COLO668 (cell line): ENCODE measurements around the gene TRIM34.
"Not testable (repeated sequence)": the region's sequence is repeated elsewhere in the genome, so short reads cannot be mapped to it uniquely, and the experiment has no call there.

ENCODE experiments used
- DNase-seq: peaks from one replicate; lab custom pipeline; 2025; ENCODE audit not compliant: unreplicated experiment; lab: John Stamatoyannopoulos, UW

Gene TRIM34

GRCh38 chr11:5620651-5621521, 3.9 kb upstream of the TRIM34 start:
- no peak for DNase-seq

DNA sequence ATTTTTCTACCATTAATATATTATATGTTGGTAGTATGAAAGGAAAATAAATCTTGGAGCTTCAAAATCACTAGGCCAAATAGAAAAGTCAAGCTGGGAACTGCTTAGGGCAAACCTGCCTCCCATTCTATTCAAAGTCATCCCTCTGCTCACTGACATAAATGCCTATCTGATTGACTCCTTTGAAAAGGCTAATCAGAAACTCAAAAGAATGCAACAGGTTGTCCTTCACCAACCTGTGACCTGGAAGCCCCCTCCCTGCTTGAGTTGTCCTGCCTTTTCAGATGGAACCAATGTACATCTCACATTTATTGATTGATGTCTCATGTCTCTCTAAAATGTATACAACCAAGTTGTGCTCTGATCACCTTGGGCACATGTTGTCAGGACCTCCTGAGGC, 3.2 kb upstream of the TRIM34 start:
- DNase-seq, result no peak

GRCh38 chr11:5622802-5623201, 2.0 kb upstream of the TRIM34 start:
- DNase-seq, result no peak

DNA sequence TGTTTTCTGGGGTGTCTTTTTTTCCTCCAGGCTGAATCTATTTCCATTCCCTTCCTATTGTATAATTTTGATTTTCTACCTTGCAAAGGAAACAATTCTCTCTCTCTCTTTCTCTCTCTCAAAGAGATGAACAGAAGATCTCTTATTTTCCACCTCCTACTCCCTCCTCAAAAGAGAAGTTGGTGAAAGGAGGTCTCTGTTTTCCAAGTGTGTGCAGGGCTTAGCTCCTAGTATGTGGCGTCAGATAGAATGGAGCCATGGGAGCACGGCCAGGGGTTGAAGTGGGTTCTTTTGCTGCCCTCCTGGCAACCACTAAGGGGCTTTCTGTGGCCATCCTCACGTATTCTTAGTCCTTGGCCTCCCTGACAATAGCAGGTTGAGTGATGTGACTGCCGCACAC, 480 bp downstream of the TRIM34 start:
- DNase-seq, result no peak

DNA sequence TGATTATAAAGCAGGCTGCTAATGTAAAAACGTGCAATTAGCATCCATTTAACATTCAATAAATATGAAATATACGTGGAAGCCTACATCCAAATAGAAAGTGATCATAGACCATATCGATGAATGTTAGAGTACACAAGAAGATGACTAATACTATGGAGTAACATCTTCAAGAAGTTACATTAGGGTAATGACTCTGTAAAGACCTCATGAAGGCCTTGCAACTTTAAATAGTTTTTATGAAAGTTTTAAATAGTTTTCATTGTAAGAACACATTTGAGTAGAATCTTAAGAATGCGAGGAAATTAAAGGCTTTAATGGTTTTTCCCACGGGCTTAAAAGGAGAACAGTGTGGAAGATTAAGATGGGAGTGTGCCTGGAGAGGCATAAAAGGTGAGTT, 1.4 kb downstream of the TRIM34 start:
- no peak for DNase-seq

- no peak for DNase-seq
These were observed 6.6 kb downstream of the TRIM34 start for GRCh38 chr11:5631417-5631816.

DNA sequence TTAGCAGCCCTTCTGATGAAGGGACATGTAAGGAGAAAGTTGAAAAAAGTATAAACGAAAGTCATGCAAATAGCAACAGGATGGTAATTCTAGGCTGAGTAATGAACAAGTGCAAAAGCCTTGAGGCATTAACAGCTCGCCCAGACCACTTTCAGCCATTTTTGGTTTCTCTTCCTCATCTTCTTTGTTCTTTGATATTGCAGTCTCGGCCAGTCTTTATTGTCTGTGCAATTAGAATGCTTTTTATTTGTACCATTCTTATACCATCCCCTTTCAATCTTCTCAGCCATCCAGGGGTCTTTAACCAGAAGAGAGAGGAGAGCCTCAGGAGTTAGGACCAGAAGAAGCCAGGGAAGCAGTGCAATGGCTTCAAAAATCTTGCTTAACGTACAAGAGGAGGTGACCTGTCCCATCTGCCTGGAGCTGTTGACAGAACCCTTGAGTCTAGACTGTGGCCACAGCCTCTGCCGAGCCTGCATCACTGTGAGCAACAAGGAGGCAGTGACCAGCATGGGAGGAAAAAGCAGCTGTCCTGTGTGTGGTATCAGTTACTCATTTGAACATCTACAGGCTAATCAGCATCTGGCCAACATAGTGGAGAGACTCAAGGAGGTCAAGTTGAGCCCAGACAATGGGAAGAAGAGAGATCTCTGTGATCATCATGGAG, 7.3 kb downstream of the TRIM34 start:
- DNase-seq, result no peak

- DNase-seq, result no peak
These were observed 15.2 kb downstream of the TRIM34 start for GRCh38 chr11:5639953-5640352.

GRCh38 chr11:5643585-5643984, 18.8 kb downstream of the TRIM34 start:
- DNase-seq, result no peak

DNA sequence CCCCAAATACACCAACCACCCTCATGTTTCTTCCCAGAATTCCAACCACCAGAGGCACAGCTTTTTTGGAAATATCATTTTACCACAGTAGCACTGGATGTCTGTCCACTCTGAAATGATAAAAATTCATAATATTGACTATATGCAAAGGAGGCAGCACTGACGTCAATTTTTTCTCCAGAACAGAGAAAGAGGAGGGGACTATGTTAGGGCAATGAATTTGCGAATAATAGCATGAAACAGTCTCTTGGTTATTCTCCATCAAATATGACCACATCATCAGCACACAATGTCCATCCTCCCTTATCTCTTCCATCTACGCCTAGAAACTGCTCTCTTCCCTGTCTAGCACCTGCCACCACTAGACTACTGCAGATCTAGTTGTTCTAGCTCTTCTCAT, 21.3 kb downstream of the TRIM34 start:
- no peak for DNase-seq

DNA sequence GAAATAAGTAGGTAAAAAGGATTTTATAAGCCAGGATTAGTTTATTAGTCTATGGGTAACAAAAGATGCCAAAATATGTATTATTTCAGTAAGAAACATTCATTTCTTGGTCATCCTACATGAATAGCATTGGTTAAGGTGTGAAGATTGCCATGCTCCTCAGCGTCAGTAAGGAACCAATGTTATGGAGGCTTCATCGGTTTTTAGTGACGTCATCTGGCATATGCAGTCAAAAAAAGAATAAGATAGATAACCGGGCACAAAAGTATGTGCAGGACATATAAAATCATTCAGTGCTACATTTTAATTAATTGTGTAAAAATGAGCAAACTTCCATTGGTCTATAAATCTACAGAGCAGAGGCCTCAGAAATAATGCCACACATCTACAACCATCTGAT, 30.7 kb downstream of the TRIM34 start:
- no peak for DNase-seq

- DNase-seq, result not testable (repeated sequence)
These were observed 32.2 kb downstream of the TRIM34 start for GRCh38 chr11:5656956-5657355.

DNA sequence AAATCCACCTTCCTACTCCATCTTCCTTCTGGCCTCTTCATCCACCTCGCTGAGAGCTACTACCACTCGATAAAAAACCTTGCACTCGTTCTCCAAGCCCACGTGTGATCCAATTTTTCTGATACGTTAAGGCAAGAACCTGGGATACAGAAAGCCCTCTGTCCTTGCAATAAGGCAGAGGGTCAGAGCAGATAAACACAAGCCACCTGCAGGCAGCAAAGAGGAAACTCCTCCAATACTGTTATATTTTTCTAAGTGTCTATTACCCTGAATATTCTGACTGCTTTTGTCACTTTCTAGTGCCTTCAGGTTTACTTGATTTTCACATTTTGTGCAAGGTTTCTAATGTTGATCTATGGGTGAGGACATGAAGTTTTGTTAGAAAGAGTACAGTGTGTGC, 33.5 kb downstream of the TRIM34 start:
- DNase-seq, result no peak

DNA sequence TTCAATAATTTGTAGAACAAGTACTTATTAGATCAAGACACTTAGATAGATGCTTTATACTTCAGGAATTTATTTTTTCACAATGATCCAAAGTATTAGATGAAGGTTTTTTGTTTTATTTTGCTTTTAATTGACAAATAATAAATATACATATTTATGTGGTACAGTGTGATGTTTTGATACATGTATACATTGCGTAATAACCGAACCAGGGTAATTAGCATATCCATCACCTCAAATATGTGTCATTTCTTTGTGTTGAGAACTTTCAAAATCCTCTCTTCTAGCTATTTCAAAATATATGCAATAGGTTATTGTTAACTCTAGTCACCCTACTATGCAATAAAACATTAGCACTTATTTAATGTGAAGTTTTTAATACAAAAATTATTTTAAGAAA, 38.7 kb downstream of the TRIM34 start:
- no peak for DNase-seq

DNA sequence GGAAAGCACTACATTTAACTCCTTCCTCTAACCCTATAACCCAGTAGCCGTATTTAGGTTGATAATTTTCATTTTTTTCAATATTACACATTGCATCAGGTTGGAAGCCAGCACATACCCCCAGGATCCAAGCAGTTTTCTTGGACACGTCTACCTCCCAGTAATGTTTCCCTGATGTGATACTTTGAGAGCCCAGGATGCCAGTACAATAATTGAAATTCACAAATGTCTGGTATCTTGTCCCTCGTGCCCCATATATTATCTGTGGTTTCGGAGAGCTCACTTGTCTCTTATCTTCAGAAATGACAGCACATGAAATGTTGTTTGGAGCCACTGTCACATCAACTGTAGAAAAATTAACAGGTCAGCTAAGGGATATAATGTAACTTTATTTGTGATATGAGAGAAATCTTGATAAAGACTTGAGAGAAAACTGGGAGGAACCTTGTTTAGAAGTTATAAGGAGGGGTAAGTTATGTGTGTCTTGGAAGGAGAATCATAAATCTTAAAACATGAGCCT, 40.3 kb downstream of the TRIM34 start:
- DNase-seq, result no peak

DNA sequence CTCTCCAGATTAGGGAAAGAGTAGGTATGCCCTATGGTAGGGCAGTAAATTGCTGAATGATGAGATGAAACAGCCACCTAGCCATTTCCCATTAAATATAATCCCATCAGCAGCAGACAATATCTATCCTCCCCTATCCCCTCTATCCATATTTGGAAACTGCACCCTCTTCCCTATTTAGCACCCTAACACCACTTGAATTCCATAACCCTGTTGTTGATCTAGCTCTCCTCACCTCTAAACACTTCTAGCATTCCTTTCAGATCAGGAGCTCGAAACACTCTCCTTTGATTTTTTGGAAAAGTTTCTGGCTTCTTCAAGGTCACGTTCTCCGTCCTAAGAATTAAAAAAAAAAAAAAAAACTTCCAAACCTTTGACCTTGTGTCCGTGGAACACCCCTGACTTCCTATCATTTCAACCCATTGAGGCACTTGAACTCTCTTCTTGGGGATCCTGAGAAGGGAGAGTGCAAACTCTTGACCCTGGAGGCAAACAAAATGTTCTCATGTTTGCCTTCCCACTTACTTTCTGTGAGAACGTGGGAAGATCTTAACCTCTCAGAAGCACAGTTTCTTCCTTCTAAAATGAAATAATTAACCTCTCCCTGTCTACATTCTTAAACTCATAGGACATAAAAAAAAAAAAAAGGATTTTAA, 41.1 kb downstream of the TRIM34 start:
- no peak for DNase-seq

DNA sequence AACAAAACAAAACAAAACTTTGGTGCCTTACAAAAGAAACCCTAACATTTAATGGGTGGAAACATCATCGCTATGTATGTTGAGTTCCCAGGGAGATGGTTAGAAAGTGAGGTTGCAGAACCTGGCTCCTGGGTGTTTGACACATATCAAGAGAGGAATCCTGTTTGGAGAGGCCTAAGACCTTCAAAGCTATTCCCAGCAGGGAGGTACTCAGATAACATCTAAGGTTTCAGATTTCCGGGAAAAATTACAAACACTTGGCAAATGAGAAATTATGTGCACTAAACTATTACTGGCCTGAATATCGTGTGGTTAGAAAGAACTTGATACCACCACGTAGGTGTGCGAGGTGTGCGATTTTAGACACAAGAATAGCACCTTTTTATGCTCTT, 41.6 kb downstream of the TRIM34 start:
- no peak for DNase-seq

DNA sequence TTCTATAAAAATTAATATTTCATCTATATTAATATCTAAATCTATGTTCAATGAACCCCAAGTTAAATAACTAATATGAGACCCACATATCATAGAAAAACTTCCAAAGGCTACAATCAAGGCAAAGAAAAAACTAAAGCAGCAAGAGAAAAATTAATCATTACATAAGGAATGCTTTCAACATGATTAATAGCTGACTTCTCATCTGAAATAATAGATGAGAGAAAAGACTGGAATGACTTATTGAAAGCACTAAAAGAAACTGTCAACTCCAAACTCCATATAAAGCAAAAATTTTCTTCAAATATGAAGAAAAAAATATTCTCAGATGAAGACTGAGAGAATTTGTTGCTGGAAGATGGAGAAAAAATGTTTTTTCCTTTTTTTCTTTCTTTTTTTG, 47.0 kb downstream of the TRIM34 start:
- no peak for DNase-seq

DNA sequence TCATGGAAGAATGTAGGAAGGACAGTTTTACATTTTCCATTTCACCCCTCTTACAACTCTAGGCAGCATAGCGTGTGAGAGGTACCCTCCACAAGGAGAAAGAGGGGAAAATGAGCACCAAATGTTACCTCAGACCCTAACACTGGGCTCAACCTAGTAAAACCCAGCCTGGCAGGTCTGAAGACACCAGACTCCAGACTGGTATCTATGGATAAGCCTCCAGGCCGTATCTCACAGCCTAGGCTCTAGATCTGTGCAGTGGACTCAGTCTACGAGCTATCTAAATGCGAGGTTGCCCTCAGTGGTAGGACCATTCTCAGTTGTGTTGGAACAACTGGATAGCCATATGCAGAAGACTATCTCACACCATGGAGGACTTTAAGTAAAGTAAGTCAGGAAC, 49.6 kb downstream of the TRIM34 start:
- no peak for DNase-seq

DNA sequence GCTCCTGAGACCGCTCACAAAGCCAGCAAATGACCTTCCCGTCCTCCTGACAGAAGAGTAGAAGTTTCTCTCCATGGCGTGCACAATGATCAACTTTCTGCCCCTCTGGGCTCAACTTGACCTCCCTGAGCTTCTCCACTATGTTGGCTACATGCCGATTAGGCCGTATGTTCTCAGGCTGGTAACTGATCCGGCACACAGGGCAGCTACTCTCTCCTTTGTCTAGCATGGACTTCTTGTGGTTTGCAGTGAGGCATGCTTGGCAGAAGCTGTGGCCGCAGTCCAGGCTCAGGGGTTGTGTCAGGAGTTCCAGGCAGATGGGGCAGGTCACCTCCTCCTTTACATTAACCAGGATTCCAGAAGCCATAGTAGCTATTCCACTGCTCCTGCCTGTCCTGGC, 55.0 kb downstream of the TRIM34 start:
- no peak for DNase-seq

- DNase-seq, result not testable (repeated sequence)
These were observed 58.2 kb downstream of the TRIM34 start for GRCh38 chr11:5682890-5683441.

GRCh38 chr11:5683620-5684019, 58.8 kb downstream of the TRIM34 start:
- DNase-seq, result not testable (repeated sequence)
